Measurements from ENCODE around the gene TMEM238.
A peak's percentile ranks its signal among the peaks of the same experiment; 100 is the strongest.
"Not testable (repeated sequence)": the region's sequence is repeated elsewhere in the genome, so short reads cannot be mapped to it uniquely, and the experiment has no call there.

Gene TMEM238, protein sequence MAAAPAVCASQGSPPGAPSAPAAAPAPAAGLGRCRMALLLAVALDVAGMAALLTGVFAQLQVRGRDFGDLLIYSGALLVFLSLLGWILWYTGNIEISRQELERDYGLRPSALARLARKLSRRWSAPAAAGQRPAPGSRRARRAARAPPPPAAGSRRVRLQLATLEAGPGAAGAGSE

DNA sequence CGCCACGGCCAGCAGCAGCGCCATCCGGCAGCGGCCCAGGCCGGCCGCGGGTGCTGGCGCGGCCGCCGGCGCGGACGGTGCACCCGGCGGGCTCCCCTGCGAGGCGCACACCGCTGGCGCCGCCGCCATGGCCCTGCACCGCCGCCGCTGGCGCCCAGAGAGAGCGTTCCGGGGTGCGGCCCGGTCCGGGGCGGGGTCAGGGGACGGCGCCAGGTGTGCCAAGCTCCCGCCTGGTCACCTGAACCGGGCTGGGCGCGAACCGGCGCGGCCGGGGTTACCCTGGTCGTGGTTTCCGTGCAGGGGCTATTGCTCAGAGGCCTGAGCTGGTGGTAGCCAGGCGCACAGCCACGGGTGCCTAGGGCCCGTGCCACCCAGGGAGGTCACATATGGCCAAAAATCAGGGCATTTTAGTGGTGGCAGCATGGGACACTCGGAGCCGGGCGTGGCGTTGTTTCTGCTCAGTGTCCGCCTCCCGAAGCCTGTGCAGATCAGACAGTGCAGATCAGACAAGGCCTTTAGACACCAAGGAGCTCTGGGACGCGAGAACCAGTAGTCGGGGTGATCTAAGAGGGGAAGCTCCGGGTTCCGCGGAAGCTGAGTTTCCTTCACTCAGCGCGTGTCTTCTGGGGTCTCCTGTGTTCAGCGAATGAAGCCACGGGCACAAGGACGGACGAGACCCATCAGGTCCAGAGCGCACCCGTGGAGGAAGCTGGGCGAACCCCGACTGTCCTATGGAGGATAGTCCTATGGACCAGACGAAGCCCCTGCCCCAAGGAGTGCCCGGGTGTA, at the start of gene TMEM238:
TMEM238 (minus strand) TSS at position 162 of the 789 bp plus-strand sequence; CDS start at position 129, 33 bp downstream.
- peak; percentile 47 to 52 (median 49) for DNase-seq

DNA sequence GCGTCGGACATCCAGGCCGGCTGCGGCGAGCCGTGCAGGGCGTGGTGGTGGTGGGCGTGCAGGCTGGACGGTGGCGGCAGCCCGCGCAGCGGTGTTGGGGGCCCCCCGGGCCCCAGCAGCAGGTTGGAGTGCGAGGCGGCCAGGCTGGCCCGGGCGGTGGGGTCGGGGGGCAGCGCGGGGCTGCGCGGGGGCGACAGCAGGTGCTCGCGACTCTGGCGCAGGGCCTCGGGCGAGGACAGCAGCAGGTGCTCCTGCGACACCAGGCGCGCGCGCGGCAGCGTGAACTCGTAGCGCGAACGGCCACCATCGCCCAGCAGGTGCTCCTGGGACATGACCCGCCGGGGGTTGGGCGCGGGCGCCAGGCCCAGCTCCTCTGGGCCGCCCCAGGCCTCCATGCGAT, 49.2 kb upstream of the TMEM238 start:
- DNase-seq: no peak

DNA sequence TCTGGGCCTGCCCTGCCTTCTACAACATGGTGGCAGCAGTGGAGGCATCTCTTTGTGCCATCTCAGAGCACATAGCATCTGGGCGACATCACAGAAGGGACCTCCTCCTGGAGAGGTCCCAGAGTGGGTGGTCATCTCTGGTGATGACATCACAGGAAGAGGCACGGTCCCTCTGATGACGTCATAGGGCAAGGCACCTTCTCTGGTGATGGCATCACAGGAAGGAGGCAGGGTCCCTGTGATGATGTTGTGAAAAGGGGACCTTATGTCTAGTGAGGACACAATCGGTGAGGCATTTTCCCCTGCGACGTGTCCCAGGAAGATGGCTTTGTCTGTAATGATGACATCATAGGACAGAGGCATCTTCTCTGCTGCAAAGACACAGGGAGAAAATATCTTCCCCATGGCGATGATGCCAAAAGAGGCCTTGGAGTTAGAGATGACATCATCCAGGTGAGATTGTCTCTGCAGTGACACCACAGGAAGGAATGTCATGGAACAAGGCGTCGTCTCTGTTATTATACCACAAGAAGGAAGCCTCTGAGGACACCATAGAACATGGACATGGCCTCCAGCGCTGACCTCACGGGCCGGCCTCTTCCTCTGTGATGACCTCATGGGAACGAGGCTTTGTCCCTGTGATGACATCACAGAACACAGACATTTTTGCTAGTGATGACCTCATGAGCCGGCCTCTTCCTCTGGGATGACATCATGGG, 48.3 kb upstream of the TMEM238 start:
- peak in 2 of 3 donors; percentile 29 to 36 for DNase-seq

DNA sequence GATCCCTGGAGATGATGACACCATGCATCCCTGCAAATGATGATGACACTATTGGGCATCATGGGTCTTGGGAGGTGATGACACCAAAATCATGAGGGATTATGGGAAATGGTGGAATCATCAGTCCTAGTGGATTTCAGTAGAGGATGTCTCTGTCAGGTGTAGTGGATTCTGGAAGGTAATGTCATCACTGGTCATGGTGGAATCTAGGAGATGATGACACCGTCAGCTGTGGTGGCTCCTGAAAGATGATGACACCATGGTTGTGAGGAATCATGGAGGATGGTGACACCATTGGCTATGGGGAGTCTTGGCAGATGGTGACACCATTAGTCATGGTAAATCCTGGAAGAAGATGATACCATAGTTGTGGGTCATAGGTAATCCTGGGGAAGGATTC, 47.1 kb upstream of the TMEM238 start:
- DNase-seq: peak; percentile 16 to 57 (median 29)

DNA sequence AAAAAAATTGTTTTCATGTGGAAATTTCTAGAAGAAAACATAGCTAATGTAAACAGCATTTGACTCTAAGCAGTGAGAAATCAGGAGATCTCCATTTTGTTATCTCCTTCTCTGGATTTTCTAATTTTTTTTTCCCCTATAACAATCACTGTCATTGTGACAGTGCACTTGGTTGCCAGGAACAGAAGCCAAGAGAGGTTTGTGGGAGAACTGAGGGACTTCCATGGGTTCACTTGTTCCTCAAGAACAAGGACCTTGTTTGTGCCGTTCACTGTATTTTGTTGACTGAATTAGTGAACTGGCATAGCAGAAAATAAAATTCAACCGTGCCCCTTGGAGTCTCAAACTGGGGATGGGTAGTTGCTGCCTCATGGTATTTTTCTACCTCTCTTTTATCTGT, 42.0 kb upstream of the TMEM238 start:
- no peak for DNase-seq

DNA sequence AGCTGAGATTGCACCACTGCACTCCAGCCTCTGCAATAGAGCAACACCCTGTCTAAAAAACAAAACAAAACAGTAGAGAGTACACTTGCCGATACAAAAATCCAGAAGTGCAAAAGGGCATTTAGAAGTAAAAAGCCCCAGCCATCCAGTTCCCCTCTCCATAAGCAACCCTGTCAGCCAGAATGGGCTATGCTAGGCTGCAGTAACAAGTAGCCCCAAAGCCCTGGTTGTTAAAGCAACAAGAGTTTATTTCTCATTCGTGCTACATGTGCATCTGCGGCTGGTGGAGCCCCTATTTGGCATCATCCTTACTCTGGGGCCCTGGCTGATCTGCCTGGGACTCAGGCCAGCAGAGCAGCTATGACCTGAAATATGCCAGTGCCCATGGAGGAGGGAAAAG, 40.4 kb upstream of the TMEM238 start:
- no peak for DNase-seq

DNA sequence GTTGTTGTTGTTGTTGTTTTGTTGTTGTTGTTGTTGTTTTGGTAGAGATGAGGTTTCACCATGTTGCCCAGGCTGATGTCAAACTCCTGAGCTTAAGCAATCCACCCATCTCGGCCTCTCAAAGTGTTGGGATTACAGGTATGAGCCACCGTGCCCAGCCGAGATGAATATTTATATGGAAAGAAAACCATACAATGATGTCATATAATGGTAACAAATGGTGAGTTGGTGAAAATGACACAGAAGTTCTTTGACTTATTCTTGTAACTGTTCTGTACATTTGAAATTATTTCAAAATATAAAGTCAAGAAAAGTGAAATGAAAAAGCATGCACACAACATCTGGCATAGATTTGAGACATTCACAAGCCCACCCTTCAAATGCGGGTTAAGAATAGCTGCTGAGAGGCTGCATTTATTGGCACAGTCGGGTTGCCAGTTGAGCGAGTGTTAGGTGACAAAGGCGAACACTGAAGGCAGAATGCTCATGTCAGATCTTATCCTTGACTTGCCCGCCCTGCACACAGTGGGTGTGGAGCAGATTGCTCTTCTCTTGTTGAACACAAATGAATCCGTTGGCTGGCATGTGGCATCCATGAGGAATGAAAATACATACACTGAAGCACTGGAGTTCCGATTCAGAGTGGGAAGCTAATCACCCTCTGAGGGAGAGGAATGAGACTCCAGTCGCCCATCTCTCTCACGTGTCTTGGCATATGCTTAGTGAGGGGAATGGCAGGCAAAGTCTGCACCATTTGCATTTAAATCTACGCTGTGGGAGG, 39.3 kb upstream of the TMEM238 start:
- DNase-seq: no peak

DNA sequence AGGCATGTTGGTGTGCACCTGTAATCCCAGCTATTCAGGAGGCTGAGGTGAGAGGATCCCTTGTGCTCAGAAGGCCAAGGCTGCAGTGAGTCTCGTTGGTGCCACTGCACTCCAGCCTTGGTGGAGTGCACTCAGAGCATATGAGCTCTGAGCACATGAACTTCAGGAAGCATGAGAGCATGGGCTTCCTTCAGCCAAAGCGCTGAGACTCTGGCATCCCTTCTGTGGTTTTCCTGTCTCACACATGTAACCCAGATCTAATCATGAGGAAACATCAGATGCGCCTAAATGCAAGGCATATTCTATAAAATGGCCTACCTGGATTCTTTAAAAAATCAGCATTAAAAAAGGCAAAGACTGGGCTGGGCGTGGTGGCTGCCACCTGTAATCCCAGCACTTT, 37.2 kb upstream of the TMEM238 start:
- DNase-seq: not testable (repeated sequence)

DNA sequence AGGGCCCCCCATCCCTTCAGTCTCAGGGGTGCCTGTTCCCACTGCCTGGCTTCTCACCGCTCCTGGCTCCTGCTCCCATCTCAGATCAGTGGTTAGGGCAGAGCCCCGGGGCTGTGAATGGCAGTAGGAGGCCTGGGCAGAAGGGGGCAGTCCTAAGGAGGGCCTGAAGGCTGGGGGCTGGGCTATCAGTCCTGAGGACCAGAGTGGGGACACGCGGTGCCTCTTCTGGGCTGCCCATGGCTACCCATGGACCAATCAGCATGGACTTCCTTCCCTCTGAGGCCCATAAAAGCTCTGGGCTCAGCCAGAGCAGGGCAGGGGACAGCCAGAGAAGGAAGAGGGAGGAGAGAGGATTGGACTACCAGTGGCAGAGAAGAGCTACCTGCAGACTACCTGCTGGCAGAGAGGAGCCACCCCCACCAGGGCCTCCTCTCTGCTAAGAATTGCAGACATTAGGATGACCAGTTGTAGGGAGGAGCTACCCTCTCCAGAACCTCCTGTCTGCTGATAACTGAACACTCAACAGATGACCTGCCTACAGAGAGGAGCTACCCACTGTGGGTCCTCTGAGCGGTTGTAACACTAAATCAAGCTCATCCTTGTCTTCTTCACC, 35.6 kb upstream of the TMEM238 start:
- DNase-seq: no peak

DNA sequence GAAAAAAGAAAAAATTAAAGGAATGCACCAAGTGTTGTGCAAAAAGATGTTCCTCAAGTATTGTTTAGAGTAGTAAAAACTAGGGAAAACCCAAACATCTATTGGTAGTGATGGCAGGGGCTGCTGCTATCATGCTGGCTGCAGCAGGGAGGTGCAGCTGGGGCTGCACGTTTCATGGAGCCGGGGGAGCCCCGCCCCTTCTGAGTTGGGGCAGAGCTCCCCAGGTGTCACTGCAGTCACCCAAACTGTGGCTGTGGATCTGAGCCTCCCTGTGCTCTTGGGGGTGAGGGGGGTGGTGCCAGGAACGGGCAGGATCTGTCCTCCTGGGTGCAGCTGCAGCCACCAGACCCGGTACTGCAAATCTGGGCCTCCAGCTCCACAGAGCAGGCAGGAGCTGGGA, 35.0 kb upstream of the TMEM238 start:
- DNase-seq: no peak

DNA sequence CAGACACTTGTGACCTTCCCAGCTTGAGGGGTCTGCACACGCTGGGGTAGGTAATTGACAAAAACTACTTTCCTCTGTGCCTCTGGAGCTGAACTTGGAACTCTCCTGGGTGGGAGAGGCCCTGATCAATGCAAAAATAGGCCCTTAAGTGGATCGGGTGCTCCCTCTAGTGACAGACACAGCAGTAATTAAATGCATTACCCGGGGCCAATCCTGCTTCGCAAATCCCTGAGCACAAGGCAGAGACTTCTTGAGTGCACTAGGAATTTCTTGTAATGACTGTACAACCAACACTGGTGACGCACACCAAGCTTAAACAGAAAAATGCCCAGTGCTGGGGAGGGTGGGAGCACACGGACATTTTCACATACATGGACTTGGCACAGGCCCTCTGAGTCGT, 34.1 kb upstream of the TMEM238 start:
- DNase-seq: peak; percentile 77 to 83 (median 81)

DNA sequence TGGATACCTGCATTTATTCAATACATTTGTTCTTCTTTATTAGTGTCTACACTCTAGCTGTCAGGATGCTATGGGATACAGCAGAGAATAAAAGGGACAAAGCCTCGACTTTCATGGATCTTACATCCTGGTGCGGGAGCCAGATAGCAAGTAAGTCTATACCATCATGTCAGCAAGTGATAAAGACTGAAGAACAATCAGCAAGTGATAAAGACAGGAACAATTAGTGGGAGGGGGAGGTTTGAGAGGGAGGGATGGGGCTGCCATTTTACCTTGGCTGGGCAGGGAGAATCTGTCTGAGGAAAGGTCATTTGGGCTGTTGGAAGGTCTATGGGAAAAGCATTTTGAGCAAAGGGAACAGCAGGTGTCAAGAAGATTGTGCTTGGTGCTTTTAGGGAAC, 26.1 kb upstream of the TMEM238 start:
- DNase-seq: no peak

DNA sequence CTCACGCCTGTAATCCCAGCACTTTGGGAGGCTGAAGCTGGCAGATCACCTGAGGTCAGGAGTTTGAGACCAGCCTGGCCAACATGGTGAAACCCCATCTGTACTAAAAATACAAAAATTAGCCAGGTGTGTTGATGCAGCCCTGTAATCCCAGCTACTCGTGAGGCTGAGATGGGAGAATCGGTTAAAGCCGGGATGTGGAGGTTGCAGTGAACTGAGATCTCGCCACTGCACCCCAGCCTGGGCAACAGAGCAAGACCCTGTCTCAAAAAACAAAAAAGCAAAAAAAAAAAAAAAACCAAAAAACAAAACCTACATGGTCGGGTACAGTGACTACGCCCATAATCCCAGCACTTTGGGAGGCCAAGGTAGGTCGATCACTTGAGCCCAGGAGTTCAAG, 25.1 kb upstream of the TMEM238 start:
- not testable (repeated sequence) for DNase-seq

DNA sequence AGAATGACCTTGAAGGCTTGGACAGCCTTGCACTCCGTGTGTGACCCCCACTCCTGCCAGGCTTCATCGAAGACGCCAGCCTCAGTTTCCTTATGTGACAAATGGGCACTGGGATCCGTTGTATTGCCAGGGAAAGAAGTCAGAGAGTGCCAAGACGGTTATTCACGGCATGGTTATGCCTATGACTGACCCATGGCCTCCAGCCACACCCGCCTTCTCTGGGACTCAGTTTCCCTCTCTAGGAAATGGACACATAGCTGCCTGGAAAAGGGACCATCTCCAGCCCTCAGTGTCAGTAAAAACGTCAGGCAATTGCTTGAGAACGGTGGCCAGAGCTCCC, 24.4 kb upstream of the TMEM238 start:
- no peak for DNase-seq

DNA sequence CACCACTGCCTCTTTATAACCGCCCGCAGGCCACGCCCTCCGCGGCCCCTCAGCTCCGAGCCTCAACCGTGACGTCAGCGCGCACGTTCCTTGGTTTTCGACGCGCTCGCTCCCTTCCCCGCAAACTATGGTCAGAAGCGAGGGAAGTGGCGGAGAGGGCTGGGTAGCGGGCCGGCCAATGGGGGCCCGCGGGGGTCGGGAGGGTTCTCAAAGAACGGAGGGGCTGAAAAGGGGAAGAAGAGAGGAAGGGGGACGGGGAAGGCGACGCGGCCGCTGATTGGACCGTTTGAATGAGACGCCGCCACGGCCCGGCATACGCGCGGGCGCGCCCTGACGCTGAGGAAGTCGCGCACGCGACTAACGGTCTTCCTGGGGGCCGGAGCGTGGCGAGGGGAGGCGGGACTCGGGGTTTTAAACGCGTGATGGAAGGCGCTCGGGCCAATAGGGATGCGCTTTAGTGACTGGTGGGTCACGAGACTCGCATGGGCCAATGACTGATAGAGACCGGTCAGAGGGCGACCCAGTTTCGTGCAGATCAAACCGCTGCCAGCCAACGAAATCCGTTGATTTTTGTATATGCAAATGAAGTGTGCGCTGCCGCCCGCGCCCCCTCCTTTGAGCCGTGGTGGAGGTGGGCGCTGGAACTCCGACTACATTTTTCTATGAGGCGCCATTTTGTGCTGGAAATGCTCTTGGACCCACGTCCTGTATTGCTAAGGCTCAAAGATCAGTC, 23.9 kb upstream of the TMEM238 start:
- peak; percentile 99 to 100 (median 100) for DNase-seq

DNA sequence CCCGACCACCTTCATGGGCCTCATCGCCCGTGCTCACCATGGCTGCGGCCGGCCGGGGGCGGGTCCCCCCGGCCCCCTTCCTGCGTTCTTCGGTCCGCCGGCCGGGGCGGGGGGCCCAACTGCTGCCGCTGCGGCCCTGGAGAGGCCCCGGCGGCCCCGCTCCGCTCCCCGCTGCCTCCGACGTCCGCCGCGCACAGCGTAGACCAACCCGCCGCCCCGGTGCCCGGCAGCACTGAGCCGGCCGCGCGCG, 23.4 kb upstream of the TMEM238 start, which contains the start of gene UBE2S:
UBE2S (minus strand) TSS at position 239 of the 250 bp plus-strand sequence; CDS start at position 40, 199 bp downstream.
- not testable (repeated sequence) for DNase-seq

DNA sequence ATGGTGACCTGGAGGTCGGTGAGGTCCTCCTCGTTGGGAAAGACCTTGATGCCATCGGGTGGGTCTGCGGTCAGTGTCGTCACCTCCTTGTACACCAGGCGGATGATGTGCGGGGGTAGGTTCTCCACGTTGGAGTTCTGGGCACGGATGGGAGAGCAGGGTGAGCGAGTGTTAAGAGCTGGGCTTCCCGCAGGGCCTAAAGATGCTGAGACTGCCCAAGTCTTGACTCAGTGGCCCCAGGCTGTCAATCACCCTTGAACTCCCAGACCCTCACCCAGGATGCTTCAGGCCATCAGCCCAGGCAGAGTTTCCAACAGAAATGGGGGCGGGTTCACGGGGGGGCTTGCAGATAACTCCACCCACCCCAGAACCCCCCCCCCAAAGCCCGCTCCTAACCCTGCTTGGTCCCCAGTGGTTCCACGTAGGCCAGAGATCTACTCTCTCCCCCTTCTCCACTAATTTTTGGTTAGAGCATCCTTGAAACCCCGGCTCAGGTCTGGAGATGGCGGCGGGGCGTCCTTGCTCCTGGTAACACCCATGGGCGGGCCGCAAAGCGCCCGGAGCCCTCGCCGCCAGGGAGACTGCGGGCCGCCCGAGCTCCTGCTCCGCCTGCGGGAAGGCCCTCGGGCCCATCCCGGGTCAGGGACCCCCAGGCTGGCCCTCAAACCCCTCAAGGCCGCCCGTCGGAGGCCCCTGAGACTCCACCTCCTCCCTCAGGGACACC, 22.9 kb upstream of the TMEM238 start:
- peak; percentile 49 to 77 (median 59) for DNase-seq

DNA sequence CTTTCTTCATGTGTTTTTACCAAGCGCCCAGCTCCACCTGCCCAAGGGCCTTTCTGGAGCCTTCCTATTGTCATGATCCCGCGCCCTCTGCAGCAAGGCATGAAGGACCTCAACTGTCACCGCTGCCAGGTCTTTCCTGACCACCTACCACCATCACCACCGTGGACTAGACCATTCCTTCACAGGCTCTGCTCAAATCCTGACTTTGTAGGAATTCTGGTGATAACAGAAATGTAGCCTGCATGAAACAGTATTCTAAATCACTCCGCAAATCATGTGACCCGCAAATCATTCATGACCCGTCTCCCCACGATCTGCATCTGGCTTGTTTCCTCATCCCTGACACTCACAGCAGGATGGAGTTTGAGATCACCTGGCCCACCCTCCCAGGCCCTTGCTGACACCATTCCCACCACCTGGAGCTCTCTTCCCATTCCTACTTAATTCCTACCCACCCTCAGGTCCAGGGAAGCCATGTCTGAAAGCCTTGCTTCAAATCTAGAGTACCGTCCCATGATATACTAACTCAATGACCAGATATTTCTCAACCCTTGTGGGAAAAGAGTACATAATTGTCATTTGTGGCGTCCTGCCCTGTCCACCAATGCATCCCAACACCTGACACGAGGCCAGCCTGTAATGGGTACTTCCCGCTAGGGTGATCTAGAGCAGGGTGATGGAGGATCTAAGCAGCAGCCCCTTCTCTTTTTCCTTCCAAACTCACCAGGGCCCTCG, 22.2 kb upstream of the TMEM238 start:
- DNase-seq: no peak

DNA sequence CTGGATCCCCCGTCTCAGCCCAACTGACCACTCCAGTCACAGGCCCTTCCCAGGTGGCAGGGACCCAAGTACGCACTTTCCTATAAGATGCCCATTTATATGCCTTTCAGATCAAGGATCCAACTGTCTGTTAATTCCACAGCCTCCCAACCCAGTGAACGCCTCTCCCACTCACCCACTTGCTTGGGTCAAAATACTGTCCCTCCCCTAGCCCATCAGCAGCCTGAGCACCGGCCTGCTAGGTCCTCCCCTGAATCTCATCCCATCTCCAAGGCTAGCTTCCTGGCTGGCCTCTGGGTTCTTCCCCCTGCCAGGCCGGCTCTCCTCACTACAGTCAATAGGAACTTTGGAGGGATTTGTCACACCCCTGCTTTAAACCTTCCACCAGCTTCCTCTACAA, 21.5 kb upstream of the TMEM238 start:
- DNase-seq: no peak

DNA sequence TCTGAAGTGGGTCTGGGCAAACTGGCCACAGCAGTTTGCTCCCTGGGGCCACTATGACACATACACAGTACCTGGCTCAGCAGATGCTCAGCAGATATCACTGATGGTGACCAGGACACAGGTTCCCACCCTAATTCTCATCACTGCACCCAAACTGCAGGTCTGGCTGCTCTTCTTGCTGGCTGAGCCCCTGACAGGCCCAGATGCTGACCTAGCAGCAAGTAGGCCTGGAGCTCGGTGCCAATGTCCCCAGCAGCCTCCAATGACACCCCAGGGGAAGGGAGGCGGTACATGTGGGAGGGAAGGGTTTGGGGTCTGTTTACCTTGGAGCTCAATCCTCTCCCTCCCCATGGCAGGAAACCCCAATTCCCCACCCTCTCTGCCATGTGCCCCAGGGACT, 18.4 kb upstream of the TMEM238 start:
- no peak for DNase-seq

DNA sequence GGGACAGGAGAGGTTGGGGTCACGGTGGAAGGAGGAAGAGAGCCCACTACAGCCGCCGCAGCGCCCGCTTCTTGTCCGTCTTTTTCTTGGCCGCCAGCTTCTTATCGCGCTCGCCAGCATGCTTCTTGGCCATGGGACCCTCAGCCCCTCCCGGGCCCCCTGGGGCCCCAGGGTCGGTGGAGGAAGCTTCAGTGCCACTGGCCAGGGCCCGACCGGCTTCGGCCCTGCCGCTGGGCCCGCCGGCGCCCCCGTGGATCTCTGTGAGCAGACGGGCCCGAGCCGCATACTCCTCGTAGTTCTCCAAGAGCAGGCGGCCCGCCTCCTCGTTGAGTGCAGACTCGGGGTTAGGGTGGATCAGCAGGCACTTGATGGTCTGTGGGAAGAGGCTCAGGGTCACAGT, 17.3 kb upstream of the TMEM238 start:
- DNase-seq: not testable (repeated sequence)

All from suppressor macrophage treated with lipopolysaccharide for 1 hour (primary cell).